CD8-positive, alpha-beta memory T cell (primary cell): ENCODE data around the gene CD109. TPM values are rescaled to one million over a fixed set of nuclear protein-coding genes. Genes with fewer than 3 reads are reported as not detected.

ENCODE experiments used
- CTCF ChIA-PET: fragments of 350-600 bp; sonication (Branson Sonifier 250); formaldehyde crosslinking; loops from one replicate; lab custom pipeline; 2021; ENCODE audit warnings: antibody characterized with exemption; lab: Charles Lee
- POLR2A ChIA-PET: fragments of 350-600 bp; sonication (Branson Sonifier 250); formaldehyde crosslinking; loops from one replicate; lab custom pipeline; 2021; ENCODE audit warnings: antibody characterized with exemption; lab: Charles Lee
- DNase-seq, 5 donors: peaks; one replicate each; pipeline versions ENCODE4 v3.0.0 to v3.0.0-alpha.2; 2020 to 2022; ENCODE audit warnings: mixed read lengths in 1 of 5
- H3K27ac ChIP-seq: one replicate; pipeline ENCODE4 v1.7.0; 2013; ENCODE audit warnings: low read depth, mild to moderate bottlenecking, low read length, moderate library complexity
- H3K27me3 ChIP-seq: 2 replicates; pipeline ENCODE4 v1.7.0; 2013; ENCODE audit warnings: low read length, mild to moderate bottlenecking; ENCODE audit not compliant: insufficient read depth, poor library complexity, severe bottlenecking
- H3K36me3 ChIP-seq: 2 replicates; pipeline ENCODE4 v1.7.0; 2013; ENCODE audit warnings: mild to moderate bottlenecking, low read length, moderate library complexity; ENCODE audit not compliant: insufficient read depth
- H3K4me1 ChIP-seq: 2 replicates; pipeline ENCODE4 v1.7.0; 2013; ENCODE audit warnings: mild to moderate bottlenecking, low read length, moderate library complexity; ENCODE audit not compliant: insufficient read depth
- H3K4me3 ChIP-seq: 2 replicates; pipeline ENCODE4 v1.7.0; 2013; ENCODE audit warnings: mild to moderate bottlenecking, low read length
- H3K9me3 ChIP-seq: 2 replicates; pipeline ENCODE4 v1.7.0; 2013; ENCODE audit warnings: mild to moderate bottlenecking, low read length
- H3K27ac Mint-ChIP-seq, 8 donors: one replicate each; pipeline ENCODE4 v1.8.0; 2020 to 2021; ENCODE audit warnings: mixed read lengths in 8 of 8, mild to moderate bottlenecking in 6 of 8, inconsistent platforms in 3 of 8, moderate library complexity in 3 of 8
- H3K27me3 Mint-ChIP-seq, 2 donors: one replicate each; pipeline ENCODE4 v1.8.0; 2020 to 2021; ENCODE audit warnings: mixed read lengths in 2 of 2, mild to moderate bottlenecking in 1 of 2, moderate library complexity in 1 of 2
- H3K36me3 Mint-ChIP-seq, 3 donors: one replicate each; pipeline ENCODE4 v1.8.0; 2020 to 2021; ENCODE audit warnings: mixed read lengths in 3 of 3, inconsistent platforms in 1 of 3, mild to moderate bottlenecking in 1 of 3
- H3K4me1 Mint-ChIP-seq, 3 donors: one replicate each; pipeline ENCODE4 v1.8.0; 2020 to 2021; ENCODE audit warnings: mixed read lengths in 3 of 3, inconsistent platforms in 1 of 3, mild to moderate bottlenecking in 1 of 3
- H3K4me3 Mint-ChIP-seq, 7 donors: one replicate each; pipeline ENCODE4 v1.8.0; 2020 to 2021; ENCODE audit warnings: mixed read lengths in 7 of 7, mild to moderate bottlenecking in 6 of 7, moderate library complexity in 4 of 7, inconsistent platforms in 2 of 7
- H3K9me3 Mint-ChIP-seq, 5 donors: one replicate each; pipeline ENCODE4 v1.8.0; 2020 to 2022; ENCODE audit warnings: mixed read lengths in 5 of 5, mild to moderate bottlenecking in 3 of 5, moderate library complexity in 2 of 5, inconsistent platforms in 1 of 5
- polyA plus RNA-seq: library from polyadenylated mRNA; unstranded; fragments of 300-500 nt; fragmentation: Illumina TruSeq; gene quantifications from one replicate; pipeline ENCODE4 v1.2.3, GENCODE V29; 2021
- total RNA-seq, 2 experiments: library from RNA; stranded (reverse); gene quantifications; one replicate each; pipeline ENCODE4 v1.2.3, GENCODE V29; 2021

Gene CD109
- total and polyA plus RNA-seq, 3 experiments from 2014 or later: 22.8 to 24.5 TPM; not detected in 1

DNA sequence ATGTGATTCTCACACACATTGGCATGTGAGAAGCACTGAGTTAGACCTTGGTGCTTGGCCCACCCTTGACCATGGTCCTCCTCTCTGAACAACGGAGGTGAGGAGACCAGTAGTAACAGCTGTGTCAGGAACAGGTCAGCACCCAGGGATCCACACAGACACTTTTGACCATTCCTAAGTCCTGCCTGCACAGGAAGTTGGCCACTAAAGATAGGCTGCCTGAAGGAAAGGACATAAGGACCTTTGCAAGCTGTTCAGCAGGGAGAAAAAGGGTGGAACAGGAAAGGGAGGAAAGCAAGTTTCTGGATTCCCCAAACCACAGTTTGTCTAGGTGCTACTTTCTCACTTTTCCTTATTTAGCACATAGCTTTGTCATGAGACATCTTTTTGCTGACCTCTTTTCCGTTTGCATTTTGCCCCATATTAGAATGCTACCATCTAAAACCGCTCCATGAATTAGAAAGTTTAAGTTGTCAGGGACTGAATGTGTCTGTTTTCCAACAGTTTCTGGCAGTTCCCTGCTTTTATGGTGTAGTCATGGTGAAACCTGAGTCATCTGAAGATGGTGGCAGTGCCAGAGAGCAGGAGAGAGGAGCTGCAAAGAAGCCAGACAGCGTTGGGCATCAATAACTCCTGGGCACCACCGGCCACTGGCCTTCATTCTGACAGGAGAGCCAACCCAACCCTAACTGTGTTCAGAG lies 1.1 kb upstream of the CD109 start:
- Histone ChIP-seq H3K9me3 (no peaks in the 10 kb centered on the region), H3K36me3 (no peaks in the 10 kb centered on the region), H3K4me3 (no peak overlapping the region), H3K27ac (no peak overlapping the region), H3K4me1 (no peaks in the 10 kb centered on the region), H3K27me3 (peaks cover 4% of the 10 kb centered on the region)
- ChIA-PET CTCF (no interaction called here), POLR2A (no interaction called here)
- no peak for DNase-seq
- Mint-ChIP-seq H3K9me3 (no peaks in the 10 kb centered on the region), H3K4me3 (peak overlapping the region in 6 of 7 donors; percentile 4 to 79 (median 78)), H3K27me3 (peaks cover 17 to 77% of the 10 kb centered on the region in 2 donors), H3K36me3 (no peaks in the 10 kb centered on the region), H3K27ac (peak overlapping the region in 1 of 8 donors; percentile 10), H3K4me1 (peaks cover 7 to 20% (median 15%) of the 10 kb centered on the region in 3 donors)

DNA sequence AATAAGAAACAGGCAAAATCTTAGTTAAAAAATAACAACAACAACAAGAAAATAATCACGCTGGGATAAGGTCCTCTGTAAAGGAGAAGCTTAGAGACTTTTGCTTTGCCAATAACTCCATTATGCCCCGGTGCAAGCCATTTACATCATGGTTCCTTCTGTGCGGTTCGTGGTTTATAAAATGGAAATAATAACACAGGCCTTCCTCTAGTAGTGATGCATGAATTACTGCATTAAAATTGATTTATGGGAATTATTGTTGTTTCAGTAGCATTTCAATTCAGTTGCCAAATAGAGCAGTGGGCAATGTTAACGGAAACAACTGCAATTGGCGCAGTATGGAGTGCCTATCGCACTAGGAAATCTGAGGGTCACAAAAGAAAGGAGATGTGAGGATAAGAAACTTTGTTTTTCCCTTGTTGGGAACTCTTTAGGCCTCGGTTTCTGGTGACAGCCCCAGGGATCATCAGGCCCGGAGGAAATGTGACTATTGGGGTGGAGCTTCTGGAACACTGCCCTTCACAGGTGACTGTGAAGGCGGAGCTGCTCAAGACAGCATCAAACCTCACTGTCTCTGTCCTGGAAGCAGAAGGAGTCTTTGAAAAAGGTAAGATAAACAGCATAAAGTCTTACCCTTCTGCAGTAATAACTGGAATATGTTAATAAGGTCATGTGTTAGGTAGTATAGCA lies 1.1 kb downstream of the CD109 start:
- Histone ChIP-seq H3K27me3 (no peaks in the 10 kb centered on the region), H3K9me3 (no peaks in the 10 kb centered on the region), H3K27ac (no peak overlapping the region), H3K36me3 (no peaks in the 10 kb centered on the region), H3K4me3 (no peak overlapping the region), H3K4me1 (no peaks in the 10 kb centered on the region)
- H3K4me3 Mint-ChIP-seq: peak overlapping the region in 3 of 7 donors; percentile 5 to 30 (median 6)
- ChIA-PET POLR2A (interaction anchor here (0.6 kb wide), 1 partner anchor 9 kb away, joined by 3 read pairs; no protein-coding TSS in a partner anchor), CTCF (no interaction called here)
- no peak overlapping the region for H3K27ac Mint-ChIP-seq
- H3K36me3 Mint-ChIP-seq: peaks cover 0 to 2% (median 0%) of the 10 kb centered on the region in 3 donors
- peaks cover 16 to 74% of the 10 kb centered on the region in 2 donors for H3K27me3 Mint-ChIP-seq
- DNase-seq: no peak
- H3K4me1 Mint-ChIP-seq: peaks cover 7 to 20% (median 15%) of the 10 kb centered on the region in 3 donors
- no peaks in the 10 kb centered on the region for H3K9me3 Mint-ChIP-seq

DNA sequence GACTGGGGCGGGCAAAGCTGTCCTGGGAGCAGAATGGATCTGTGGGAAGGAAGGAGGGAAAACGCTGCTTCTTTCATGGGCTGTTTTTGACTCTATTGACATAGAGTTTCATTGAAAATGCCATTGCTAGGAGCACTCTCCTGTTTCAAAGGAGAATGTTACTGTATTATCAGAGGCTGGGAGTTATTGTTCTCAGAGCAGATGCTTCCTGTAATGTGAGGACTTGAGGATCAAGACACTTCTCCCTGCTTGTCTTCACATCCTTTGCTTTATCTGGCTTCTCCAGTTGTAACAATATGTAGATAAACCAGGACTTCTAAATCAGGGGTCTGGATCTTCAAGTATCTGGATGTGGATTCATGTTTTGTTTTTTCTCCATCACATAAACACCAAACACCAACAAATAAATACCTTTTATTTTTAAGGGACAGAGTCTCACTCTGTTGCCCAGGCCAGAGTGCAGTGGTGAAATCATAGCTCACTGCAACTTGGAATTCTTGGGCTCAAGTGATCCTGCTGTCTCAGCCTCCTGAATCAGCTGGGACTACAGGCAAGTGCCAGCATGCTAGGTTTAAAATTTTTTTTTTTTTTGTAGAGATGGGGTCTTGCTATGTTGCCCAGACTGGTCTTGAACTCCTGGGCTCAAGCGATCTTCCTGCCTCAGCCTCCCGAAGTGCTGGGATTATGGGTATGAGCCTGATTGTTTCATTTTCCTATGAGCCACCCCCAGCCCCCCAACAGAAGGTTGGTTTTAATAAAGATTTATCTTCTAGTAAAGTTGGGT lies 3.9 kb downstream of the CD109 start:
- no peaks in the 10 kb centered on the region for H3K9me3 Mint-ChIP-seq
- H3K4me3 ChIP-seq: no peak overlapping the region
- H3K9me3 ChIP-seq: no peaks in the 10 kb centered on the region
- no peak for DNase-seq
- H3K36me3 ChIP-seq: no peaks in the 10 kb centered on the region
- peaks cover 7 to 20% (median 15%) of the 10 kb centered on the region in 3 donors for H3K4me1 Mint-ChIP-seq
- CTCF ChIA-PET: interaction anchor here (0.9 to 1.1 kb wide), 2 partner anchors 9 to 13 kb away, joined by 3 to 4 read pairs; no protein-coding TSS in a partner anchor
- no peak overlapping the region for H3K4me3 Mint-ChIP-seq
- H3K27me3 Mint-ChIP-seq: peaks cover 10 to 64% of the 10 kb centered on the region in 2 donors
- no peak overlapping the region for H3K27ac ChIP-seq
- H3K36me3 Mint-ChIP-seq: peaks cover 0 to 2% (median 0%) of the 10 kb centered on the region in 3 donors
- no peaks in the 10 kb centered on the region for H3K4me1 ChIP-seq
- H3K27me3 ChIP-seq: no peaks in the 10 kb centered on the region
- H3K27ac Mint-ChIP-seq: no peak overlapping the region
- POLR2A ChIA-PET: no interaction called here

DNA sequence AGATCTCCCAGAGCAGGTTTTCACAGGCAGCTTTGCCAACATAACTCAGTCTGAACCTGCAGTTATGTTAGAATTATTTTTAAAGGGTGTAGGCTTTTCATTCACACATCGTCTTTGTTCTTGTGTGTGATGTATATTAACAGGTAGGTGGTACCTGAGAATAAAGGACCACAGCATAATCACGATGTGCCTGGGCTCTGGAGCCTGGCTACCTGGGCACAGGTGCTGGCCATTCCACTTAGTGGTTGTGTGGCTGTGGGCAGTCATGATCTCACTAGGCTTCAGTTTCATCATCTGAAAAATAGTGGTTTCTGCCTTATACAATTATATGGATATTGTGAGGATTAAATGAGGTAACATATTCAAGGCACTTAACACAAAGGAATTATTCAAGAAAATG lies 6.4 kb downstream of the CD109 start:
- ChIA-PET CTCF (no interaction called here), POLR2A (no interaction called here)
- H3K36me3 Mint-ChIP-seq: peaks cover 0 to 2% (median 0%) of the 10 kb centered on the region in 3 donors
- no peaks in the 10 kb centered on the region for H3K4me1 Mint-ChIP-seq
- H3K27me3 Mint-ChIP-seq: peaks cover 3 to 42% of the 10 kb centered on the region in 2 donors
- no peak overlapping the region for H3K4me3 Mint-ChIP-seq
- no peak for DNase-seq
- no peaks in the 10 kb centered on the region for H3K27me3 ChIP-seq
- H3K9me3 Mint-ChIP-seq: no peaks in the 10 kb centered on the region
- no peak overlapping the region for H3K4me3 ChIP-seq
- H3K27ac Mint-ChIP-seq: no peak overlapping the region
- H3K4me1 ChIP-seq: no peaks in the 10 kb centered on the region
- no peaks in the 10 kb centered on the region for H3K36me3 ChIP-seq
- H3K27ac ChIP-seq: no peak overlapping the region
- H3K9me3 ChIP-seq: no peaks in the 10 kb centered on the region

- H3K27me3 ChIP-seq: no peaks in the 10 kb centered on the region
- DNase-seq: no peak
- ChIA-PET POLR2A (no interaction called here), CTCF (interaction anchor here (0.9 kb wide), 1 partner anchor 36 kb away, joined by 3 read pairs; no protein-coding TSS in a partner anchor)
- H3K27ac Mint-ChIP-seq: no peak overlapping the region
- H3K9me3 Mint-ChIP-seq: no peaks in the 10 kb centered on the region
- no peak overlapping the region for H3K4me3 Mint-ChIP-seq
- no peak overlapping the region for H3K27ac ChIP-seq
- H3K9me3 ChIP-seq: no peaks in the 10 kb centered on the region
- no peaks in the 10 kb centered on the region for H3K4me1 Mint-ChIP-seq
- no peaks in the 10 kb centered on the region for H3K36me3 ChIP-seq
- H3K27me3 Mint-ChIP-seq: peaks cover 0 to 34% of the 10 kb centered on the region in 2 donors
- peaks cover 0 to 2% (median 0%) of the 10 kb centered on the region in 3 donors for H3K36me3 Mint-ChIP-seq
- H3K4me1 ChIP-seq: no peaks in the 10 kb centered on the region
- no peak overlapping the region for H3K4me3 ChIP-seq
These were observed 7.5 kb downstream of the CD109 start for GRCh38 chr6:73703466-73703865.

GRCh38 chr6:73704260-73704659 lies 8.3 kb downstream of the CD109 start:
- no peak for DNase-seq
- Histone ChIP-seq H3K27me3 (no peaks in the 10 kb centered on the region), H3K27ac (no peak overlapping the region), H3K4me1 (no peaks in the 10 kb centered on the region), H3K9me3 (no peaks in the 10 kb centered on the region), H3K4me3 (no peak overlapping the region), H3K36me3 (no peaks in the 10 kb centered on the region)
- no peak overlapping the region for H3K27ac Mint-ChIP-seq
- peaks cover 0 to 2% (median 0%) of the 10 kb centered on the region in 3 donors for H3K36me3 Mint-ChIP-seq
- POLR2A ChIA-PET: no interaction called here
- peaks cover 0 to 2% (median 0%) of the 10 kb centered on the region in 5 donors for H3K9me3 Mint-ChIP-seq
- H3K27me3 Mint-ChIP-seq: peaks cover 2 to 29% of the 10 kb centered on the region in 2 donors
- no peaks in the 10 kb centered on the region for H3K4me1 Mint-ChIP-seq
- CTCF ChIA-PET: no interaction called here
- no peak overlapping the region for H3K4me3 Mint-ChIP-seq

DNA sequence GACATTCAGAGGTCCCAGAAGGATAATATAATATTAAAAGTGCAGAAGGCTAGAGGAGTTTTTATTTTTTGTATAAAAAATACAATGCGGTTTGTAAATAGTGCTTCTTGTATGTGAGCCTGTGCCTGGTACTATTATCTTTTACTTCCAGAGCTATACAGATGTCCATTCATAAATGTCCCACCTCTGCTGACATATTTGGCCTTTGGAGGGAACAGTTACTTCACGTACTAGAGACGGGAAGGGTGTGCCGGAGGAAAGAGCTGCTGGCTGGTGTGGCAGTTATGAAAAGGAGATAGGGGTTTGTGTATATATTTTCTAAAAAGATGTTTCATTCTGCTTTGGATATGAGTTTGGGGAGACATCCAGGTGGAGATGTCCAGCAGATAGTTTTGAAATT lies 8.8 kb downstream of the CD109 start:
- no peak for DNase-seq
- Mint-ChIP-seq H3K4me1 (no peaks in the 10 kb centered on the region), H3K4me3 (no peak overlapping the region), H3K9me3 (peaks cover 0 to 2% (median 0%) of the 10 kb centered on the region in 5 donors), H3K27me3 (peaks cover 4 to 24% of the 10 kb centered on the region in 2 donors), H3K27ac (no peak overlapping the region), H3K36me3 (peaks cover 0 to 2% (median 0%) of the 10 kb centered on the region in 3 donors)
- H3K27ac ChIP-seq: no peak overlapping the region
- POLR2A ChIA-PET: no interaction called here
- no peaks in the 10 kb centered on the region for H3K36me3 ChIP-seq
- no peaks in the 10 kb centered on the region for H3K9me3 ChIP-seq
- H3K27me3 ChIP-seq: no peaks in the 10 kb centered on the region
- H3K4me1 ChIP-seq: no peaks in the 10 kb centered on the region
- H3K4me3 ChIP-seq: no peak overlapping the region
- CTCF ChIA-PET: interaction anchor here (1.1 kb wide), 1 partner anchor 34 kb away, joined by 3 read pairs; no protein-coding TSS in a partner anchor
